HG03135 (cell line): Measurements from ENCODE around the gene CCDC188.

Experiments
- ATAC-seq: cut with Tn5 transposase; IDR thresholded peaks from one replicate; pipeline ENCODE4 v1.9.1; 2021; ENCODE audit warnings: mild to moderate bottlenecking, moderate library complexity; ENCODE audit not compliant: unreplicated experiment

Gene CCDC188

GRCh38 chr22:20108757-20109230, 42.1 kb downstream of the CCDC188 start:
- ATAC-seq = no peak

DNA sequence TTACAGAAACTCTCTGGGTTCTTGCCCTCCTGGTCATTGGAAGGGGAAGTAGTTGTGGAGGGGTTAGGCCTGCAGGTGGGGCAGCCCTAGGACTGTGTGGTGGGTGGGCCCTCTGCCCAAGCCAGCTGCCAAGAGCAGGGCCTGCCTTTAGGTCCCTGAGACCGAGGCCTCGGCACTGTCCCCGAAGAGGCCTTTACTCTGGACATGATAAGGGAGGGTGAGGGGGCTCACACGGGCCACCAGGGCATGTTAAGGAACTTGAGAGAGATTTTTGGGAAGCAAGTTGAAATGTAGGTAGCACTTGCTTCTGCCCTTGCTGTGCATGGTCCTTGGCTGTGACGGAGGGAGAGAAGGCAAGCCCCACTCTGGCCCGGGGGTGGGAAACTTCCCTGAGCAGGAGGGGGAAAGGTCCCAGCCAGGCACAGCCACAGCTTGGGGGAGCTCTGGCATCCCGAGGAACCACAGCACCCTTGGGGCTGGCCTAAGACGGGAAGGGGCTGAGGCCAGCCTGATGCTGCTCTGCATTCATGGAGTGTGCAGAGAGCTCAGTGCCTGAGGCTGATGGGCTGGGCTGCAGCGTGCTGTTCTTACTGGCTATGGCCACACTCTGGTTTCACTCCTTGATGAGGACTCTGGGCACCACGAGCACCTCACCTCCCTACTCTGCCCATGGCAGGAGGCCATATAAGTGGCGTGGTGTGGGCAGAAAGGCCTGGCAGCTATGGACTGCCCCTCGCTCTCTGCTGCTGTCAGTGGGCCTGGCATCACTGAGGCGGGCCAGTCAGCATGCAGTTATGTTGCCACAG, 42.7 kb downstream of the CCDC188 start:
- ATAC-seq = no peak

DNA sequence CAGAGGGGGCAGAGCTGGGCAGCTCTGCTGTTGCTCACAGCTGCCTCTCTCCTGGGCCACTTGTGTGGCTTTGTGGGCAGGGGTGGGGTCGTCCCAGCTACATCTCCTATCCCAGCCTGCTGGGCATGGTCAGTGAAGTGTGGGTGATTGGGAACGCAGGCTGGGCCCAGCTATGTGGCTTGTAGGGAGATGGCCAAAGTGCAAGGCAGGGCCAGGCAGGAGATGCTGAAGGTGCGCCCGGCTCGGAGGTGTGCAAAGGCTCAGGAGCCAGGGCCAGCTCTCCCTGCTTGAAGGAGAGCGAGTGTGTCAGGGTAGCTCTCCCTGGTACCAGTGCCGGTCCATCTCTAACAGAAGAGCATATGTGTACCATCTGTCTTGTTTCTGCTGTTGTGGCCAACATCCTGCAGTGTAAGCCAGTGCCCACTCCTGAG, 43.4 kb downstream of the CCDC188 start:
- ATAC-seq = no peak

DNA sequence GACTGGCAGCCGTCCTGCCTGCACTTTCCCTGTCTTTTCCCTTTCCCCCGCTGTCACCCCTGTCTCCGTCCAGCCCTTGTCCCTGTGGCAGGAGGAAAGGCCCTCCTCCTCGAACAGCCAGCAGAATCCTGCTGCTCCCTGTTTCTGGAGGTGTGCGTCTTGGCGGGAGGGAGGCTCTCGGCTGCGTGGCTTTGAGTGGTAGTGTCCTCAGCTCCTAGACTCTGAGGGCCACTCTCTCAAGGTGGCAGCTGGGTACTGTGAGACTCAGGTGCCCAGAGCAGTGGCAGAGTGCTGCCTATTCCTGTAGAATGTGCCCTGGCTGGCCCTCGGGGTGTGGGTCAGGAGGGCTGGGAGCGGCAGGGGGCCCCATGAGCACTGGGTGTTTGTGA, 44.0 kb downstream of the CCDC188 start:
- ATAC-seq = no peak

GRCh38 chr22:20106205-20106848, 44.5 kb downstream of the CCDC188 start:
- ATAC-seq = no peak

GRCh38 chr22:20105456-20106204, 45.2 kb downstream of the CCDC188 start:
- no peak for ATAC-seq

DNA sequence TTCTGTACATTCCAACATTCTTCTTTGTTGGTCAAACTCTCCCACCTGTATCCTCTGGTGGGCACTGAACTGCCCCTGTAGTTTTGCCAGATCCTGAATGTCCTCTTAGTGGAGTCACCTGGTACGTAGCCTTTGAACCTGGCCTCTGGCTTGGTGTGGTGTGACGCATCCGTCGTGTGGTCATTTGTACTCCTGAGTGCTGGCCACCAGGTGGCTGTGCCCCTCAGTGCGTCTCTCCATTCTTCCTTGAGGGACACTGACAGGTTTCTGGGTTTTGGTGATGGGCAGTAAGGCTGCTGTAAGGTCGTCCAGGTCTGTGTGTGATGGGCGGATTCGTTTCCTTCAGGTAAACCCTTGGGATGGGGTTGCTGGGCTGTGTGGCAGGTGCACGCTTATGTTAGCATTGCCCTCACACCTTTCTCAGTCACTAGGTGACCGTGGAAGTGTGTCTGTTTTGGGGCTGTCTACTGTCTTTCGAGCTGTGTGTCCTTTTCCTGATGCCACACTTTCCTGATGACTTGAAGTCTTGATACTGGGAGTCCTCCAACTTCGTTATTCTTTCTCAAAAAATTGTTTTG, 48.6 kb downstream of the CCDC188 start:
- ATAC-seq = no peak

- no peak for ATAC-seq
Measured at GRCh38 chr22:20101638-20102037, 49.2 kb downstream of the CCDC188 start.

DNA sequence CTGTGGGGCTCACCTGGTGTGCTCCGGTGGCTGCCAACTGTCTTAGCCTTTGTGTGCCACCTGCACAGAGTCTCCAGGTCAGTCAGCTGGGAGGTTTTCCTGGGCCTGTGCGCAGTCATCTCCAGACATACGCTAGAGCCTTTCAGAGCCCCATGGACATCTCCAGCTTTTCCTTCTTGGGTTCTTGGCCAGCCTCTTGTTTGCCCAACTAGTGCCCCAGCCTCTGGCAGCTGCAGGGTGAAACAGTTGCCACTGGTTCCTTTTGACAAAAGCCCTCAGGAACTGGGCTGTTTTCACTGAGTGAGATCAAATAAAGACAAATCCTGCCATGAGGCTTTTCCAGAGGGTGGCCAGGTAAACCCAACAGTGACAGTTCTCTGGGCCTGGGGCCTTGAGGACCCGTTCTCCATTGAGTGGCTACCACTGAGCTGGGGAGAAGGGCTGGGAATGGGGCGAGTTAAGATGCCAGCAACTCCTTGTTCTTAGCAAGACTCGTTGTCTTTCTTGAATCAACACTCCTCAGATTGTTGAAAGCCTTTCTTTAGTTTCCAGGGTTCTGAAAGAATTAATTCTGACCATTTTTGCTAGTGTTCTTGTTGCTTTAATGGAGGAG, 51.6 kb downstream of the CCDC188 start:
- no peak for ATAC-seq
